HG03442 (cell line): Measurements from ENCODE around the gene HDAC4.

Source experiments
- ATAC-seq: cut with Tn5 transposase; IDR thresholded peaks from one replicate; pipeline ENCODE4 v1.9.1; 2021; ENCODE audit warnings: mild to moderate bottlenecking, moderate library complexity; ENCODE audit not compliant: unreplicated experiment

The HDAC4 gene

GRCh38 chr2:239354132-239354790 is 46.6 kb downstream of the HDAC4 start:
- no peak for ATAC-seq

DNA sequence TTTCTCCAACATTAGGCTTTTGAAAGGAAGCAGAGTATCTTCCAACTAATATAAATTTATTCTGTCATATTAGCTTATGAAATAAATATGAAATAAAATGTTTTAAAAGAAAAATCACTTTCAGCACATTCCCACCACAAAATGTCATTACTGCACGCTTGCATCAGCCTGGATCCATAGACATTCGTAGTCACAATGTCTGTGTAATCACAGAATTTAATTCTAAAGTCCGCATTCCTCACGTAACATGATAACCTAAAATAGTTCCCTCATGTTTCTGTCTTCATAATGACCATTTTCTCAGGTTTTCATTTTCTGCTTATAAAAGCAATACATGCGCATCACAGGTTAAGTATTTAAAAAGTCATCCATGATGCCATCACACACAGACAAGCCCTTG is 47.1 kb downstream of the HDAC4 start:
- no peak for ATAC-seq

DNA sequence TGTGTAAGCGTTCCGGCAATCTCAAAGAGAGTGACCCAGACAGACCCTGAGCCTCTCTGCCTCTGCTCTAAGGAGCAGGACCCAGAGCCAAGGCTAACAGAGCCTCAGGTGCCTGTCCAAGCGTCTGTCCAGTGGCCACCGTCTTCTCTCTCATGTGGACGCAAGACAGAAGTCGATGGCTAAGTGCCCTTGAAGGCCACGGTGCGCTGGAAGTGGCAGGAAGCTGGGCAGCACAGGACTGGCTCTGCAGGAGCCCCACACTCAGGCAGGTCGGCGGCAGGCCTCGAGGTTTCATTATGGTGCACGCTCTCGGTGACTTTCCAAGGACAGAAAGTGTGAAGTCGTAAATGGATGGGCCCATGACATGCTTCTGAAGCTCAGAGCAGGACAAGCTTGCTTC is 49.1 kb downstream of the HDAC4 start:
- no peak for ATAC-seq

DNA sequence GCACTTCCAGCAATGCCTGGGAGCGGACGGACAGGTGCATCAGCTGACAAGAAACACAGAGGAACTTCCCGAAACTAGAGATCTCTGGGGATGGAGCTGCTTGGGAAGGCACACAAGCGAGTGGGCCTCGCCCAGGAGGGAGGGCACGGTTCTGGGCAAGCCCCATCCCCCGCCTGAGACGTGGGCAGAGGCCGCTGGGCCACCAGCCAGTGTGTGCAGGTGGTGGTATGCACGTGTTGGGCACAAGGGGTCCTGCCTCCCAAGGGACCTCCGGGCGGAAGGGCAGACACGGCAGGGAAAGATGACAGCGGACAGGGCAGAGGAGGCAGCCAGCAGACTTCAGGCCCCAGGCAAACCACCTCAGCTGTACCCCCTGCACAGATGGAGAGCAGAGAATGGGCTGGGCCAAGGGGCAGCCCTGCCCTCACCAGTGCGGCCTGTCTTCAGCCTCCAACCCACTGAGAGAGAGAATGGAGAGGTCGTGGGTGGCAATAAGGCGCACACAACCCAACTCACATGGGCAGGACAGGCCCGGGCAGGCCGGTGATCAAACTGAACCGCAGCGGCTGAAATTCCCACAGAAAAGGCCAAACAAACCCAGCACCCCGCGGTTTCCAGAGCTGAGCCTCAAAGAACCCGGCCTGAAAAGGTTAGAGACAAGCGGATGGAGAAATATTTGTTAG is 51.2 kb downstream of the HDAC4 start:
- no peak for ATAC-seq

- ATAC-seq = no peak
Observed at GRCh38 chr2:239348563-239349452, 52.0 kb downstream of the HDAC4 start.

GRCh38 chr2:239346676-239347075 is 54.1 kb downstream of the HDAC4 start:
- ATAC-seq = no peak

DNA sequence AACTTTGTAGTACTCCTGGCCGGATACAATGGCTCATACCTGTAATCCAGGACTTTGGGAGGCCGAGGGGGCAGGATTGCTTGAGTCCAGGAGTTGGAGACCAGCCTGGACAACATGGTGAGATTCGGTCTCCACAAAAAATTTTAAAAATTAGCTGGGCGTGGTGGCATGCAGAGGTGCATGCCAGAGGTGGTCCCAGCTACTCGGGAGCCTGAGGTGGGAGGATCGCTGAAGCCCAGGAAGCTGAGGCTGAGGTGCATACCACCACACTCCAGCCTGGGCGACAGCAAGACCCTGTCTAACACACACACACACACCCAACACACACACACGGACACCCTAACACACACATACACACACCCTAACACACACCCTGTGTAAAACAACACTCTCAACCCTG is 55.6 kb downstream of the HDAC4 start:
- ATAC-seq = no peak

DNA sequence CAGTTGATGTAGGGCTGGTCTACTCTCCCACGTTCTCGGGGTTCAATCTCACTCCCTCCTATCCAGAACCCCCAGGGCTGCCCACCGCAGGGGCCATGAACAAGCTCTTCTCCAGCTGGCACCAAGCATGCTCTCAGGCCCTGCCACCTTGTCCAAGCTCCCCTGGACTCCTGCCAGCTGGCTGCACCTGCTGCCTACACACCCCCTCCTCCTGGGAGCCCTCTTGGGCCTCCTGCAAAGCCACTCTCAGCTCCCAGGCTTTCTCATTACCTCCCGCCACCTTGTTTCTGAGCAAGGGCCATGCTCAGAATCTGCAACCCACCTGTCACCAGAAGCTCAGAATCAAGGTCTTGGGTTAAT is 56.0 kb downstream of the HDAC4 start:
- no peak for ATAC-seq

GRCh38 chr2:239343946-239344856 is 56.6 kb downstream of the HDAC4 start:
- no peak for ATAC-seq

- no peak for ATAC-seq
Observed at GRCh38 chr2:239343460-239343859, 57.4 kb downstream of the HDAC4 start.

GRCh38 chr2:239341840-239342239 is 59.0 kb downstream of the HDAC4 start:
- ATAC-seq = no peak

DNA sequence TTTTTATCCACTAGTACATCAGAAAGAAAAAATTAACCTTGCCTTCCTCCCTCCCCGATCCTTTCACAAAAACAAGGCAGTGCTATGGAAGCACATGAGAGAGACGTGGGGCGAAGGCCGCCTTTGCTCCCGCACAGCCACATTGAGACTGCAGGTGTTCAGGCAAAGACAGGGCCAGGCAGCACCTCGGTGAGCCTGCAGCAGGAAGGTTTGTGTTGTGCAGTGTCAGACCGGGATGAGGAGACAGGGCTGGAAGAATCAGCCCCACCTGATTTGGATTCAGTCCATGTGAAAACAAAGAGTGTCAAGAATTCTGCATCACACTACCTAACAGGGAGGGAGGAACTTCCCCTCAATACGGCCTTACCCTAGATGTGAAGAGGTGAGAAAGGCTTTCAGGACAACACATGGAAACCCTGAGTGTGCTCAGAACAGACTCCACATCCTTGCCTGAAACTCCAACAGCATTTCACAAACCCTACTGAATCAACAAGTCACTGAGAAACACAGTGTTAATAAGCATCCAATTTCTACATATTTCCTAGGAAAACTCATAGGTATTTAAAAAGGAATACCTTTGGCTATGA is 59.6 kb downstream of the HDAC4 start:
- no peak for ATAC-seq

DNA sequence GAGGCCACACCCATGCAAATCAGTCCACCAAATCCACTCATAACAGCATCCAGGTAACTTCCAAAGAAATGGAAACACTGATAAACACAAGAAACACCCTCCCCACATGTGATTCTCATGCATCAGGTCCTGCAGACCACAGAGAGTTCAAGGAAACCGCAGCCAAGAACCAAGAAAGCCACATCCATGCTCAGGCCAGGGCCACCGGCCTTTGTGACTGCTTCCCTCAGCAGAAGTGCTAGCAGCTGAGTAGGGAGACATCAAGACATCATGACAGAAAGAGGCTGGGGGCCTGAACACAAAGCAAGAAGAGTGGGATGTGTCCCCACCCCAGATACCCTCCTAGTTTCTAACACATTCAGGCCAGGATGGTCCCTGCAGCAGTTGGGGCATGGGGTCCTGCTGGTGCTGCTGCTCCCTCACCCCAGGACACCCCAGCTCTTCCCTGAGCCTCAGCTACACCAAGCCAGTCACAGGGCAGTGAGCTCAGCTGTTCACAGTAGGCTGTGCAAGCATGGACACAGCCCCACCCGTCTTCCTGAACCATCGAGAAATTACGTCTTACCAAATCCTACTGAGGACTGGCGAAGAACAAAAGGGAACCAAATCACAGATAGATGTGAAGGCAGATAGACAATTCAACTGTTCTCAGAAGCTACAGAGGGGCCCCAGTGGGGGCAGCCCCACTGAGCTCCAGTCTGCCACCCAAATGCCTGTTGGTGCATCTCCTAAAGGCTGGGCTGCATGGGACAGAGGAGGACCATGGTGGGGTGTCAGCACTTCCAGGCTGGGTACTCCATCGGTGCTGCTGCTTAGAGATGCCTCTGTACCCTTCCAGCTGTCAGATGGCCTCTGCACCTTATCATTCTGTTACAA is 60.9 kb downstream of the HDAC4 start:
- ATAC-seq = no peak

DNA sequence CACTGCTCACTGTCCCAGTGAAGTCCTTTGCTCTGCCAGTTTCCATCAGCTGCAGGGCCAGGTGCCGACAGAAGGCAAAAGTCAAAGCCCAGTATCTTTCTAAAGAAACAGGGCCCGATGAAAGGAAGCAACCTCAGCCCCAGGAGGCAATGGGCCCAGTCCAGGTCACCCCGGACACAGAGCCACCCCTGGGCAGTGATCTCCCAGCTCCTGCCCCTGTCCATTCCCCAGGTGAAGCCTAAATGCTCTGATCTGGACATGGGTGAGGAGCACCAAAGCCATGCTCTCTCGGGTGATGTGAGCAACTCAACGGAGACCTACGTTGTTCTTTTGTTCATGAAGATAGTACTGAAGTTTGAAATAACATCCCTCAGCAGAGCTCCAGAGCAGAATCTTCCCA is 61.6 kb downstream of the HDAC4 start:
- no peak for ATAC-seq

DNA sequence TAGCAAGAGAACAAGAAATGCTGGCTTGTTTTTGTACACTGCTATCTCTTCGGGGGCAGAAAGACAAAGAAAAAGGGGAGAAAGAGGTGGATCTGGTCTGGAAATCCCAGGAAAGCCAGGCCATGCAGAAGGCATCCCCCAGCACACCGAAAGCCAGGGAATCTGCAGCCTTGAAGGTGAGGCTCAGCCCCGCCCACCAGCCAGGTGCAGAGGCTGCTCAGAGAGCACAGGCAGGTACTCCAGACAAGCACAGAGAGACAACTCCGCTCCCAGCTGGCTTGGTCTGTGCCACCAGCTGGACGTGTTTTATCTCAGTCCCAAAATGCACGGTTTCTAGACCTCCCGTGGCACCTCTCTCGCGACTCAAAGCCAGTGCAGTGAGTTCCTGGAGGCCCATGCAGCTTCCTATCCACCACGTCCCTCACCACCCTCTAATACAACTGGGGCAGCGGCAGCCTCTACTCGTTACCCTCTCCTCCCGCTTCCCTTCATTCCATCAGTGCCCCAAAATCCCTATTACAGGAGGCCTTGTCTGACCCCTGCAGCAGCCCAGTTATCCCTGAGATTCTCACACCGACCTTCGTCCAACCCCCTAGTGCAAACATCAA is 62.8 kb downstream of the HDAC4 start:
- no peak for ATAC-seq

- ATAC-seq = no peak
Observed at GRCh38 chr2:239337122-239337876, 63.5 kb downstream of the HDAC4 start.

DNA sequence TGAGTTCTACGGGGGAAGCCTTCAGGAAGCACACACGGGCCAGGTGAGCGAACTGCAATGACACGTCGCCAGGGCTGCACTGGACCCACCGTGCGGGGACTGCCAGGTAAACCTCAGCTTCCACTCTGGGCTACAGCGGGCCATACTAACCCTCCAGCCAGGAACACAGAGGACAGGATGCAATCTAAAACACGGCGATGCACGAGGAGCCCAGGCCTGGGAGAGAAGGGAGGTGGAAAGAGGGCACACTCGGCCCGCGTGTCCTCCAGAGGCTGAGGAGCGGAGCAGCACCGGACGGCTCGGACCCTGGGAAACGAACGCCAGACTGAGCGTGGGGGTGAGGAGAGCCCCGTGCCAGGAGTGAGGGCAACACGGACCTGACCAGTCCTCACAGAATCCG is 69.3 kb downstream of the HDAC4 start:
- no peak for ATAC-seq

DNA sequence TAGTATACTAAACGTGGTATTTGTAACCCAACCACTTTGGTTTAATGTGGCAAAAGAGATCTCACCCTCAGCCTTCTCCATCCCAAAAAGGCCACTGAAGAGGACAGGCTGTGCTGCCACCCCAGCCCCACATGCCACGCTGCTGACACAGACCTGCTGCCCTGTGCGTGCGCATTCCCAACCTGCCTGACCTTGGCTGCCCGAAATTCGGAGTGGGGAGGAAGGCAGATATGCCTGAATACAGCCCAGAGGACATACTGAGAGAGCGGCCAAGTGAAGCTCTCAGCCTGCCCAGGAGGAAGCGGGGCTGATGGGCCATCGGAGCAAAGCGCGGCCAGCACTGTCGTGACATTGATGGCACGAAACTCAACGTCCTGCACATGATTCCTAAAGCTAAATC is 70.0 kb downstream of the HDAC4 start:
- ATAC-seq = no peak
